HG03135 (cell line): ENCODE measurements around the gene CLDN6.

Experiments
- ATAC-seq: cut with Tn5 transposase; IDR thresholded peaks from one replicate; pipeline ENCODE4 v1.9.1; 2021; ENCODE audit warnings: mild to moderate bottlenecking, moderate library complexity; ENCODE audit not compliant: unreplicated experiment

The CLDN6 gene

GRCh38 chr16:3029491-3030221, 11.7 kb upstream of the CLDN6 start:
- no peak for ATAC-seq

- no peak for ATAC-seq
Measured at GRCh38 chr16:3028716-3029319, 10.8 kb upstream of the CLDN6 start.

- ATAC-seq = no peak
Measured at GRCh38 chr16:3027983-3028715, 10.2 kb upstream of the CLDN6 start.

GRCh38 chr16:3027489-3027795, 9.5 kb upstream of the CLDN6 start:
- ATAC-seq = no peak

- ATAC-seq = no peak
Measured at GRCh38 chr16:3026609-3027488, 8.9 kb upstream of the CLDN6 start.

GRCh38 chr16:3026003-3026378, 8.0 kb upstream of the CLDN6 start:
- no peak for ATAC-seq

GRCh38 chr16:3025032-3026002, 7.3 kb upstream of the CLDN6 start:
- ATAC-seq = no peak

- peak; percentile 66 for ATAC-seq
Measured at GRCh38 chr16:3023669-3024478, 5.9 kb upstream of the CLDN6 start, which contains the start of the genes HCFC1R1 and THOC6. HCFC1R1 (minus strand) TSS chr16:3023942; CDS start chr16:3023941, 1 bp downstream. THOC6 (plus strand) TSS chr16:3024035; CDS start chr16:3024327, 292 bp downstream.

GRCh38 chr16:3023415-3023668, 5.4 kb upstream of the CLDN6 start:
- no peak for ATAC-seq

GRCh38 chr16:3022684-3023414, 4.9 kb upstream of the CLDN6 start:
- no peak for ATAC-seq

GRCh38 chr16:3022208-3022683, 4.3 kb upstream of the CLDN6 start:
- ATAC-seq = no peak

GRCh38 chr16:3021449-3022207, 3.6 kb upstream of the CLDN6 start:
- ATAC-seq = peak; percentile 32

GRCh38 chr16:3020604-3021448, 2.8 kb upstream of the CLDN6 start:
- ATAC-seq = no peak

GRCh38 chr16:3020247-3020603, 2.2 kb upstream of the CLDN6 start, which contains the start of gene TNFRSF12A:
TNFRSF12A (plus strand) TSS chr16:3020368; CDS start chr16:3020398, 30 bp downstream.
- no peak for ATAC-seq

GRCh38 chr16:3019594-3020246, 1.7 kb upstream of the CLDN6 start:
- no peak for ATAC-seq

- ATAC-seq = no peak
Measured at GRCh38 chr16:3017344-3017743, 639 bp downstream of the CLDN6 start.
